Epidermal melanocyte (primary cell): ENCODE measurements around the gene OGFOD2.
A peak's percentile ranks its signal among the peaks of the same experiment; 100 is the strongest.

Experiments used
- DNase-seq: peaks from one replicate; pipeline ENCODE4 v3.0.0; 2011; ENCODE audit warnings: low spot score; ENCODE audit not compliant: insufficient read length

The OGFOD2 gene

DNA sequence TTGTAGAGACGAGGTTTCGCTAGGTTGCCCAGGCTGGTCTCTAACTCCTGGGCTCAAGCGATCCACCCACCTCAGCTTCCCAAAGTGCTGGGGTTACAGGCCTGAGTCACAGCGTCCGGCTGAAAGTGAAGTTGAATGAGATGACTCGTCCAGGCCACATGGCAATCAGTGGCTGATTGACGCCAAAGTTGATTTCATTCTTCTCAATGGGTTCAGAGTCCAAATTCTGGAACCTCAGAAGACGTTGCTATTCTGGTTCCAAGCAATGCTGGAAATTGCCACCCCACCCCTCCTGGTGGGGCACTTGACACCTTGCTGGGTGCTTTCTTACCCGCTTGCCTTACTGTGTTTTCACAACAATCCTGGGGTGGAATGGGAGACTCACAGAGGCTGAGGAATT, 23.6 kb upstream of the OGFOD2 start:
- DNase-seq = no peak

DNA sequence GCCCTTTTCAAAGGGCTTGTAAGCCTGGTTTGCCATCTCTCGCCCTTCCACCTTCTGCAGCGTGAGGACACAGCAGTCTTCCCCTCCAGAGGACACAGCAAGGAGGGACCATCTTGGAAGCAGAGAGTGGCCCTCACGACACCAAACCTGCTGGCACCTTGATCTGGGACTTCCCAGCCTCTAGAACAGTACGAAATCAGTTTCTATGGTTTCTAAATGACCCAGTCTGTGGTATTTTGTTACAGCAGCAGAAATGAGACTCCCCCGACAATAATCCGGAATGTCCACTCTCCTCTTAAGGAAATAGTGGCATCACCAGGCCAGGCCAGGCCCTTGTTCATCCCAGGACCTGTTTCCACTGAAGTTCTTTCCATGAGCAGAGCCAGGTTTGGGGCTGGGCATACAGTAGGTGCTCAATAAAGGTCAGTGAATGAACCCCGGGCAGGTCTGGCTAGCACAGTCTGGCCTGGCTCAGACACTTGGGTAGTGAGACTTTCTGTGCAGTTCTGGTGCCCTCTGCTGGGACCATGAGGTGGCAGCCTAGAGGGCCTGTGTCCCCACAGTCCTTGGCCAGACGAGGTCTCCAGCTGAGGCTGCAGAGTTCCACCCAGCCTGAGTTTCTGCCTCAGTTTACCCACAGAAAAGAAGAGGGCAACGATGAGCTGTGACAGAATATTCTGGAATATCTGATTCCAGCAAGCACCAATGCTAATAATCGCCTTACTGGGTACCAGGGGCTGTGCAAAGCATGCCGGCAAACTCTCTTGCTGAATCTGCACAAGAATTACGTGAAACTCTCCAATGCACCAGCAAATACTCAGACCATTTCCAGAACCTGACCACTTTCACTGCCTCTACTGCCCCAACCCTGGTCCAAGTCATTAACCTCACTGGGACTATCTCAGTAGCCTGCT, 22.8 kb upstream of the OGFOD2 start:
- peak; percentile 89 for DNase-seq

DNA sequence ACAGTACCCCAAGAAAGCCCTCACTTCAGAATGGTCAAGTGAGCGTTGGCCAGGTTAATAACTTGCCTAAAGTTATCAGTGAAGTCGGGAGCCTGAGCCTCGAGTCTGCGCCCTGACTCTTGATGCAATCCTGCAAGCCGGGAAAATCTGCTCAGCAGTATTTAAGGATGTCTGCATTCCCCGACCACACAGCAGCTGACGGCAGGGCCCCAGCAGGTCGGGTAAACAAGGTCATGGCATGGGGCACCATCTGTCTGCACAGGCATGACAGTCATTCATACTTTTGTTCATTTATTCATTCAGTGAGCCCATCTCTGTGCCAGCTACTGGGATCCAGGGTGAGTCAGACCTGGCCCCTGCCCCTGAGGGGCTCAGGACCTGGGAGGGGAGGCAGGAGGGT, 19.9 kb upstream of the OGFOD2 start:
- peak; percentile 1 for DNase-seq

GRCh38 chr12:122956035-122956434, 19.0 kb upstream of the OGFOD2 start:
- DNase-seq = peak; percentile 3

- DNase-seq = no peak
Observed at GRCh38 chr12:122958198-122958888, 16.7 kb upstream of the OGFOD2 start.

DNA sequence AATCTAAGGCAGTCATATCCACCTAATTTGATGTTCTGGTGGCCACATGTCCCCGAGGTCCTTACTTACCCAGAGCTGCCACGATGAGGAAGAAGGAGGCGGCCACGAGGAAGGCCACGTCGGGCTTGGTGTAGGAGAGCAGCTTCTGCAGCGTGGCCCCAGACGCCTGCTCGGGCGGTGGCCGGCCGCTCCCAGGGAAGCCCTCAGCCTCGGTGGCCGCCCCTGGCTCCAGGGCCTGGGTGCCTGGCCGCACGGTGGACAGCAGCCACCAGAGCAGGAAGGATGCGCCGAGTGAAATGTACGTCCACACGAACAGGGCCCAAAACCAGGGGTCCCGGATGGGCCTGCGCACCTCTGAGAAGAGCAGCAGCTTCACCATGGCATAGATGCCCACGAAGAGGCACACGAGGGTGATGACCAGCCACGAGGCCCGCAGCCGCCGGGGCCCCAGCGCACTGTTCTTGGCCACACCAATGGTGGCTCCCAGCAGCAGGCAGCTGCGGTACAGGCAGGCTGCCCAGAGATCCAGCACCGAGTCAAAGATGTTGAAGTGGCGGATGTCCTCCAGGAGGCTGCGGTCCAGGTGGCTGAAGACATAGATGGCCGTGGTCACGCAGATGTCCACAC, 15.4 kb upstream of the OGFOD2 start:
- no peak for DNase-seq

DNA sequence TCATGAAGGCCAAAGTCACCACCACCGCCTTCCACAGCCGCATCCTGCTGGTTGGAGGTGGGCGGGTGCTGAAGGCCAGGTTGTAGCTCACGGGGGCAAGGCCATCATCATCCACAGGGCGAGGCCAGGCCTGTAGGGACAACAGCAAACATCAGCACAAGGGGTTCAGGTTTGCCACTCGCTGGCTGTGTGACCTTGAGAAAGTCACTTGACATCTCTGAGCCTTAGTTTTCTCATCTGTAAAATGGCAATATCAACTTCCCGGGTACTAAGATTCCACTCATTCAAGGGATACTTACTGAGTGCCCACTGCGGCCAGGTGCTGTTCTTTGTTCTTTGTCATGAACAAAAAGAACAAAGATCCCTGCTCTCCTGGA, 14.9 kb upstream of the OGFOD2 start:
- no peak for DNase-seq

DNA sequence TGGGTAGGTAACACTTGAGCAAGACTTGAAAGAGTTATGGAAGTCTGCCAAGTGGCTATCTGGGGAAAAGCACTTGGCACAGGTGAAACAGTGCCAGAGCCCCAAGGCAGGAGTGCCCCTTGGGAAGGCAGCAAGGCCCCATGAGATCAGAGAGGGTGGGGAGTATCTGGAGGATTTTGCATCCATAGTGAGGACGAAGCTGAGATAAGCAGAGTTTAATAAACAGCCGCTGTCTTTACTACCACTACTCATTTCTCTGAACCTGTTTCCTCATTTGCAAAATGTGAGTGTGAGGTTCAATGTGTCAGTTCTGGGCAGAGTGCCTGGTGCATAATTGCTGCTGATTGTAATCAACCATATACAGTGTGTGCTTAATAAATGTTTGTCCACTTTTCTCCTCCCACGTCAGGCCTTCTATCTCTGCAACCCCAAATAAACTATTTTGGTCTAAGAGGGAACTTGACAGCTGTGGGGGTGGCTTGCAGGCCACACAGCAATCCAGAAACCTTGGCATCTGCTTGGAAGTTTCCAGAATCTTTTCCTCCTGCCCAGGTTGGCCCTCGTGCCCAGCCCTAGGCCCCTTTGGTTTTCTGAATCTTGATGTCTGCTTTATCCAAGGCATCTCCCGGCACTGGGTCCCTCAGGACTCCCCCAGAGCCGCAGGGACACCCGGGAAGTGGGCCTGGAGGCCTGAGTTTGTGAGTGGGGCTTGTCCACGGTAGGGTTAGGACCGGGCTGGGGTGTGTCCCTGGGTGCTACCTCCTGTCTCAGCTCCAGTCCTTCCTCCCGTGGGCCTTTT, 13.3 kb upstream of the OGFOD2 start:
- no peak for DNase-seq

DNA sequence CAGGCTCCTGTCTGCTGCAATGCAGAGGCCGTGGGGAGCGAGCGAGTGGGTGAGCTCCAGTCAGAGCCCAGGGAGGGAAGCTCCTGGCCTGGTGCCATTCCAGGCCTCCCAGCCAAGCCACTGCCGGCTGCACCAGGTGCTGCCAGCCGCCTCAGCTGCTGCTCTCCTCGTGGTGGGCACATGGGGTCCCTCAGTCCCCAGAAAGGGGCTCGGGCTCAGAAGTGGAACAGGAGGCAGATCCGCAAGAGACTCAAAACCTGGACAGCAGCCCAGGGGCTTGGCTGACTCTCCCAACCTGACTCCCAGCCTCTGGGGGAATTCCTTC, 11.1 kb upstream of the OGFOD2 start:
- no peak for DNase-seq

- no peak for DNase-seq
Observed at GRCh38 chr12:122964439-122965257, 10.4 kb upstream of the OGFOD2 start.

- DNase-seq = no peak
Observed at GRCh38 chr12:122965321-122965751, 9.7 kb upstream of the OGFOD2 start.

DNA sequence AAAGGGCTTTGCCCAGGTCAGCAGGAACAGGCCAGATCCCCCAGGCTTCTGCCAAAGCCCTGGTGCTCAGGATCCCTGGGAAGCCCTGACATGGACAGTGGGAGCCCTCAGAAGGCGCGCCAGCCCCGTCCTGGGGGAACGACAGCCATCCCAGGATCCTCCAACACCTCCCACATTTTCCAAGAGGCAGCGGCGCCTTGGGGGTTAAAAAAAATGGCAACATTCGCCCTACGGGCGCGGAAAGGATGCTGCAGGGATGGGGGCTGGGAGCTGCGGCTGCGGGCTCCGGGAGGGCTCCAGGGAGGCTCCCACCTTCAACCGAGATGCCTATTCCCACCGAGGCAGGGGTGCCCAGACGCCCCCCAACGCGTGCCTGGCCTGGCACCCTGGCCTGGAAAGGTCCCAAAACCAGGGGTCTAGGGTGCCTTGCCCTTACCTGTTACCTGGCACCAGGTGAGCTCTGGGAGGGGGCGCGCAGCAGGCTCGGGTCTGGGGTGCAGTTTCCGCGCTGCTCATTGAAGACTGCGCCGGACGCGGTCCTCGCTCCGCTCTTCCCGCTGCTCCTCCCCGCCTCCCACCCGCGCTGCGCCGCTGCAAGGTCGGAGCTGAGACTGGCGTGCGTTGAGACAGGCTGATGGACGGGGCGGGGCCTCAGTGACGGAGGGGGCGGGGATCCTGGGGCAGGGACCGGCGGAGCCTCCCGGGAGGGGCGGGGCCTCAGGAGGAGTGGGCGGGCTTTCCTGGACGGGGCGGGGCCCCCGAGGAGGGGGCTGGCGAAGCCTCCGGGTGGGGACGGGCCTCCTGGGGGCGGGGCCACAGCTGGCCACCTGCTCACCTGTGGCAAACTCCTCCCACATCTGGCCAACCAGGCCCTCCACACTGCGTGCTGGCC, 8.9 kb upstream of the OGFOD2 start, which contains the start of gene ABCB9:
Gene ABCB9, minus strand, starts transcription at position 613 of the 892 bp plus-strand sequence. CDS start 6,228 bp downstream, outside the sequence.
- peak; percentile 94 for DNase-seq

DNA sequence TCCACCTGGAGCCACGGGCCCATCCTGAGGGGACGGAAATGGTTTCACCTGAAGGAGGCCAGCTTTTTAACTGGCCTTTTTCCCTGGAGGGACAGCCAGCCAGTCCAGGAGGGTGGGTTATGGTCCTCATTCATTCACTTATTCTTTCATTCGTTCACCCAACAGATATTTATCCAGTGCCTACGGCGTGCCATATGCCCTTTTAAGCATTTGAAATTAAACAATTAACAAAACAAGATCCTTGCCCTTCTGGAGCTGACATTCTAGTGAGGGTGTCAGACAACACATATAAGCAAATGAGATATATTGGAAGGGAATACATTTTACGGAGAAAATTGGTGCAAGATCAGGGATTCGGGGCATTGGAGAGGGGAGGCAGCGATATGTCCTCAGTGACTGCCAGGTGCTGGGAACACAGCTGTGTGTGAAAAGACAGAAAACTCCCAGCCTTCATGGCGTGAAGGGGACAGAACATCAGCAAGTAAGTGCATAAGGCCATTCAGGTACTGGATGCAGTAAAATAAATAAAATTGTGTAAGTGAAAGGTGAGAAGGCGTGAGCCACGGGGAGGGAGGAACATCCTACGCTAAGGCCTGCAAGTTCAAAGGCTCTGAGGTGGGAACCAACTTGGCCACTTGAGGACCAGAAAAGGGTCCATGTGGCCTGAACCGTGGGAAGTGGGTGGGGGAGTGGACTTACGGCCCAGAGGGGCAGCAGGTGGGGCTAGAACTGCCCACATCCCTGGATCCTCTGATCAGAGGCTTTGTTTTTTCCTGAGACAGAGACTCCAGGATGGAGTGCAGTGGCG, 8.1 kb upstream of the OGFOD2 start:
- DNase-seq = no peak

DNA sequence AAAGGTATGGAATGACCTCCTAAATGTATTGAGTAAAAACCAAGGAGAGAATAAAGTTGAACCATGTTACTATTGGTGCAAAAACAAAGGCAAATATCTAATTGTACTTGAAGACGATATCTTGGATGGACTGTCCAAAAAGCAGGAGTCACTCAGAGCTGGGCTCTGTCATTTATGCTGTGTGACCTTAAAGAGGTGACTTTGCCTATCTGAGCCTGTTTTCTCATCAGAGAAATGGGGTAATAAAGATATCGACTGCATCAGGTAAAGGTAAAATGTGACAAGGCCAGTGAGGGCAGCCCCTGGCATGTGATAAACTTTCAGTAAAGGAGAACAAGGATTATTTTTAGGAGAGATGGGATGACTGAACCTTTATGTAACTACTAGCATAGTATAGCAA, 6.9 kb upstream of the OGFOD2 start:
- no peak for DNase-seq

DNA sequence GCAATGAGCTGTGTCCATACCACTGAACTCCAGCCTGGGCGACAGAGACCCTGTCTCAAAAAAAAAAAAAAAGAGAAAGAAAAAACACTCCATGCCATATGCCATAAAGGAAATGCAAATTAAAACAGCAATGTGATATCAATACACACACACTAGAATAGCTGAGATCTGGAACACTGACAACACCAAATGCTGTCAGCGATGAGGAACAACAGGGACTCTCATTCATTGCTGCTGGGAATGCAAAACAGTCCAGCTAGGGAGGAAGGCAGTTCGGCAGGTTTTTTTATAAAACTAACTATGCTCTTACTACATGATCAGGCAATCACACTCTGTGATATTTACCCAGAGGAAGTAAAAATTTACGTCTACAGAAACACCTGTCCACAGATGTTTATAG, 5.4 kb upstream of the OGFOD2 start:
- DNase-seq = no peak

DNA sequence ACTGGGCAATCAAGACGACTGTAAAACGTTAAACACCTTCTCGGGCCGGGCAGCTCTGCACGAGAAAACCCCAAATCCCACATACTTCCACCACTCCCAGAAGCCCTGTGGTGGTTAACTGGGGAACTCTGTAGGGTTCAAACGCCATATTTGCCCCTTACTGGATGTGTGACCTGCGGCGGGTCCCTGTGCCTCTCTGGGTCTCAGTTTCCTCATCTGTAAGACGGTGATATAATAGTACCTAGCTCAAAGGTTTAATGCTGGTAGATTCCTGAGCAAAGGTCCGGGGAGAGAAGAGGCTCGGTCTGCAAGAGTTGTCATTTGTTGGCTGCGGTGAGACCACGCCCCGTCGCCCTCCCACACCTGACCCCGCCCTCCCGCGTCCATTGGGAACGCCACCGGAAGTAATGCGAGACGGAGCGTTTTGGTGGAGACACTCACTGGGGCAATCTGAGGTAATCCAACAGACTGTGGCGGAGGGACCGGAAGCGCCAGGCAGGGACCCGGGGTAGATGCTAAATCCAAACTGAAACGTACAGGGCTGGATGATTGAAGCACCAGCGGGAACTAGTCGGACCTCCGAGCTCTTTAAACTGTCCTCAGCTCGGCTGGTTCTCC, 661 bp upstream of the OGFOD2 start:
- peak; percentile 90 for DNase-seq

DNA sequence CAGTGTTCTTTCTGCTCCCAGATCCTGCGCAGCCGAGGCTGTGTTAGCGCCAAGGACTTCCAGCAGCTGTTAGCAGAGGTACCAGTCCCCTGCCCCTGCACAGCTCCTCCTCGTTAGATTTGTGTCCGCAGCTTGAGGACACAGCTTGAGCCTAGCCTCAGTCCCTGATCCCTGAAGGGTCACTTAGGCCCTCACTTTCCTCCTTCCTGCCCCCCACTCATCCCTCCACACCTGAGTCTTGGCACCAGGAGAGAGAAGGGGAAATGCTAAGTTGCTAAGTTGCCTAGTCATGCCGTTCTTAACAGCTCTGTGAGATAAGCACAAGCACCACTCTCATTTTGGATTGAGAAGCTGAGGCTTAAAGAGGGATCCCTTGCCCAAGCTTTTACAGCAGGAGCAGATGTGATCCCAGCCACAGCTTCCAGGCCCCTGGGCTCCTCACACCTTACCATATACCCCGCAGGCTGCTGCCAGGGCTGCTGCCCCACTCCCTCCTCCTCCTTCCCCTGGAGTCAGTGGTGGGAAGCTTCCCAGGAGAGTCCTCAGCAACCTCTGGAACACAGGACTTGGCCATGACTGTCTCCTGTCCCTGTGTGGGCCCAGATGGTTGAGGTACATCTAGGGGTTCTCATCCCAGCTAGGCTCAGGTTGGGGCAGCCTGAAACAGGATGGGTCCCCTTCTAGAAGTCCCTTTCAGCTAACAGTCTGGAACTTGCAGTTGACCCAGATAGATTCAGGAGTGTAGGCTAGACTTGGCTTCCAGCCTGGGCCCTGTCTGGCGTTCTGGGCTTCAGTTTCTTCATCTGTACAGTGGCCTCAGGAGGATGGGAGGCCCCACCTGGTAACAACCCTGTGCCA, 975 bp downstream of the OGFOD2 start:
- no peak for DNase-seq

- no peak for DNase-seq
Observed at GRCh38 chr12:122976648-122976975, 1.6 kb downstream of the OGFOD2 start.
